AG08396 (cell line): ENCODE measurements around the gene PRKCE.
A peak's percentile ranks its signal among the peaks of the same experiment; 100 is the strongest.

Source experiments
- DNase-seq: peaks from one replicate; pipeline ENCODE4 v3.0.0; 2012; ENCODE audit warnings: low spot score, mixed read lengths

Gene PRKCE

GRCh38 chr2:45726188-45726587 lies 74.7 kb downstream of the PRKCE start:
- no peak for DNase-seq

GRCh38 chr2:45728458-45728942 lies 77.0 kb downstream of the PRKCE start:
- DNase-seq = no peak

- DNase-seq = no peak
These were observed 78.5 kb downstream of the PRKCE start for GRCh38 chr2:45729753-45730512.

GRCh38 chr2:45731141-45731540 lies 79.7 kb downstream of the PRKCE start:
- no peak for DNase-seq

- no peak for DNase-seq
These were observed 81.0 kb downstream of the PRKCE start for GRCh38 chr2:45732436-45732835.

GRCh38 chr2:45732946-45733345 lies 81.5 kb downstream of the PRKCE start:
- DNase-seq = no peak

- DNase-seq = no peak
These were observed 82.9 kb downstream of the PRKCE start for GRCh38 chr2:45734336-45734735.

GRCh38 chr2:45734952-45735351 lies 83.5 kb downstream of the PRKCE start:
- no peak for DNase-seq

- DNase-seq = no peak
These were observed 85.6 kb downstream of the PRKCE start for GRCh38 chr2:45736757-45737704.

GRCh38 chr2:45739796-45740485 lies 88.5 kb downstream of the PRKCE start:
- DNase-seq = no peak

- DNase-seq = no peak
These were observed 89.8 kb downstream of the PRKCE start for GRCh38 chr2:45741161-45741850.

- DNase-seq = peak; percentile 52
These were observed 92.3 kb downstream of the PRKCE start for GRCh38 chr2:45743531-45744396.

- DNase-seq = no peak
These were observed 93.8 kb downstream of the PRKCE start for GRCh38 chr2:45745231-45745630.

GRCh38 chr2:45746888-45747287 lies 95.4 kb downstream of the PRKCE start:
- no peak for DNase-seq

GRCh38 chr2:45747363-45747762 lies 95.9 kb downstream of the PRKCE start:
- no peak for DNase-seq

GRCh38 chr2:45748239-45748638 lies 96.8 kb downstream of the PRKCE start:
- DNase-seq = peak; percentile 78

GRCh38 chr2:45750001-45750400 lies 98.5 kb downstream of the PRKCE start:
- DNase-seq = no peak

GRCh38 chr2:45750484-45750883 lies 99.0 kb downstream of the PRKCE start:
- no peak for DNase-seq

- no peak for DNase-seq
These were observed 101.9 kb downstream of the PRKCE start for GRCh38 chr2:45753381-45753780.

- DNase-seq = no peak
These were observed 102.9 kb downstream of the PRKCE start for GRCh38 chr2:45754131-45755010.
